ENCODE measurements around the gene ARHGAP25.

GRCh38 chr2:68789603-68790002 is 55.0 kb downstream of the ARHGAP25 start:
- TF ChIP-seq, protein P1, sequence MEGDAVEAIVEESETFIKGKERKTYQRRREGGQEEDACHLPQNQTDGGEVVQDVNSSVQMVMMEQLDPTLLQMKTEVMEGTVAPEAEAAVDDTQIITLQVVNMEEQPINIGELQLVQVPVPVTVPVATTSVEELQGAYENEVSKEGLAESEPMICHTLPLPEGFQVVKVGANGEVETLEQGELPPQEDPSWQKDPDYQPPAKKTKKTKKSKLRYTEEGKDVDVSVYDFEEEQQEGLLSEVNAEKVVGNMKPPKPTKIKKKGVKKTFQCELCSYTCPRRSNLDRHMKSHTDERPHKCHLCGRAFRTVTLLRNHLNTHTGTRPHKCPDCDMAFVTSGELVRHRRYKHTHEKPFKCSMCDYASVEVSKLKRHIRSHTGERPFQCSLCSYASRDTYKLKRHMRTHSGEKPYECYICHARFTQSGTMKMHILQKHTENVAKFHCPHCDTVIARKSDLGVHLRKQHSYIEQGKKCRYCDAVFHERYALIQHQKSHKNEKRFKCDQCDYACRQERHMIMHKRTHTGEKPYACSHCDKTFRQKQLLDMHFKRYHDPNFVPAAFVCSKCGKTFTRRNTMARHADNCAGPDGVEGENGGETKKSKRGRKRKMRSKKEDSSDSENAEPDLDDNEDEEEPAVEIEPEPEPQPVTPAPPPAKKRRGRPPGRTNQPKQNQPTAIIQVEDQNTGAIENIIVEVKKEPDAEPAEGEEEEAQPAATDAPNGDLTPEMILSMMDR (conservative IDR thresholded peaks at IDR 0.05), result no peak
- no peak for TF ChIP-seq ZFX (IDR thresholded peaks at IDR 0.05)

Measured in C4-2B (cell line).